ENCODE measurements around the gene CEP192. TPM values are rescaled to one million over a fixed set of nuclear protein-coding genes. Genes with fewer than 3 reads are reported as not detected.

CEP192 gene
- total and polyA plus RNA-seq, 10 of the 15 experiments (the other 5 are each of a cell fraction or from before 2014, with no cell fraction given), result 15.4 to 58.2 (median 29.6) TPM

DNA sequence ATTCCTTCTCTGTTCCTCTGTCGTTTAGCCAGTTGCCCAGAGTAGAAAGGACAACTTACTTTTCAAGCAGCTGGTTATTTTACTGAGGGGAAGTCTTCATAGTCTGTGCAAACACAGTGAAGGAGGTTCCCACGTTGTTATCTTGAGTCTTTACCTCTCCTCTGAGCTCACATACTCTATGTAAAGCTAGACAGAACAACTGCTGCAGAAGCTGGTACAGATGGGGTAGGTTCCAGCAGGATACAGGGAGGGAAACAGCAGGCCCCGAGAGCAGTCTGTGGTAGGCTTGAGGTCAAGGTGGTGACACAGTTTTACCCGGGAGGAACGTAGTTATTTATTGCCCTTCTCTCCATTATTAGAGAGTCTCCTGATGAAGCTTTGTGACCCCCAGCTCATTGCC, 134.0 kb downstream of the CEP192 start:
- H2AFZ ChIP-seq (ENCODE audit: control insufficient read depth, low read depth, low read length), result no peak overlapping the region
- H3K9ac ChIP-seq (ENCODE audit: control insufficient read depth, insufficient read depth, low read length), result no peak overlapping the region
- peaks cover 2 to 7% of the 10 kb centered on the region in 2 experiments; a peak in 3 of 4 replicates for H3K36me3 ChIP-seq (ENCODE audit: control insufficient read depth in 2 of 2, insufficient read depth in 2 of 2, low read length in 1 of 2)
- no peak overlapping the region for H3K27ac ChIP-seq (ENCODE audit: control insufficient read depth, insufficient read depth)
- intact Hi-C loops (cut with micrococcal nuclease; ENCODE audit: unreplicated experiment) (no loop called here), in situ Hi-C loops (cut with MboI) (no loop called here)
- H3K4me3 ChIP-seq, result no peak overlapping the region
- 17% methylated on average over 5 of the region's 5 CpGs for WGBS (ENCODE audit: insufficient coverage, insufficient replicate concordance, low lambda C conversion rate, missing lambda C conversion rate)
- DNase-seq (ENCODE audit: low read depth, low spot score) (no peak), FAIRE-seq (no peak), ATAC-seq (no peak)
- TF ChIP-seq E2F4 (IDR thresholded peaks at IDR 0.05; ENCODE audit: low read depth, low read length), result no peak
- no peak for TF ChIP-seq HDAC2 (IDR thresholded peaks at IDR 0.05)
- no peak for TF ChIP-seq ESRRA (IDR thresholded peaks at IDR 0.05; ENCODE audit: low read length)
- no peak for TF ChIP-seq BCL3 (IDR thresholded peaks at IDR 0.05; ENCODE audit: borderline replicate concordance, insufficient read depth, low read depth, low read length, poor library complexity, severe bottlenecking)
- TF ChIP-seq CTCF (IDR thresholded peaks at IDR 0.05 in 2 of 3, conservative IDR thresholded peaks at IDR 0.05 in 1 of 3; ENCODE audit: control insufficient read depth in 2 of 3, extremely low read depth in 1 of 3, insufficient read depth in 1 of 3, low read depth in 3 of 3, low read length in 3 of 3), result no peak
- no peak for TF ChIP-seq BACH1 (IDR thresholded peaks at IDR 0.05; ENCODE audit: borderline replicate concordance)
- no TSS peak for BruUV-seq (replicated peaks)
- no peaks in the 10 kb centered on the region for H4K20me1 ChIP-seq (ENCODE audit: control insufficient read depth, insufficient read depth)
- no peaks in the 10 kb centered on the region for H3K4me1 ChIP-seq (ENCODE audit: control insufficient read depth, insufficient read depth, low read length)
- H3K27me3 ChIP-seq (replicated peaks in 1 of 2; ENCODE audit: control insufficient read depth in 2 of 2, insufficient read depth in 2 of 2, low read length in 1 of 2), result no peaks in the 10 kb centered on the region
- RAD21 ChIA-PET (ENCODE audit: unreplicated experiment), result interaction anchor here (1.0 kb wide), 1 partner anchor 34 kb away, joined by 5 read pairs; no protein-coding TSS in a partner anchor
- no peaks in the 10 kb centered on the region for H3K9me3 ChIP-seq (replicated peaks; ENCODE audit: control insufficient read depth, insufficient read depth, low read length)
- POLR2A ChIA-PET, result interaction anchor here (1.2 kb wide), 1 partner anchor 140 kb away, joined by 3 read pairs; no protein-coding TSS in a partner anchor
- H3K4me2 ChIP-seq (ENCODE audit: control insufficient read depth, insufficient read depth), result no peak overlapping the region
- SMC1A ChIA-PET (ENCODE audit: uncharacterized antibody, unreplicated experiment), result interaction anchor here (0.6 to 2.6 kb wide), 5 partner anchors 10 to 308 kb away, joined by 3 to 11 read pairs (median 4); no protein-coding TSS in a partner anchor
- CTCF ChIA-PET, result interaction anchor here (1.0 to 4.2 kb wide), 5 partner anchors 8 to 49 kb away, joined by 3 to 14 read pairs (median 4); no protein-coding TSS in a partner anchor
- H3K79me2 ChIP-seq (ENCODE audit: control insufficient read depth, insufficient read depth, low read length), result no peaks in the 10 kb centered on the region
